Neuronal stem cell (in vitro differentiated cells): ENCODE measurements around the gene TOMT. TPM values are rescaled to one million over a fixed set of nuclear protein-coding genes. Genes with fewer than 3 reads are reported as not detected.

Experiments used
- DNase-seq: peaks from one replicate; pipeline ENCODE4 v3.0.0-alpha.2; 2013; ENCODE audit warnings: low spot score
- H2AFZ ChIP-seq: one replicate; pipeline ENCODE4 v1.6.1; 2013; ENCODE audit warnings: mild to moderate bottlenecking, low read length, inconsistent platforms
- H2AK5ac ChIP-seq: 2 replicates; pipeline ENCODE4 v1.6.1; 2013; ENCODE audit warnings: low read depth, mild to moderate bottlenecking, inconsistent platforms, low read length, moderate library complexity, mixed read lengths
- H2BK120ac ChIP-seq: 2 replicates; pipeline ENCODE4 v1.6.1; 2013; ENCODE audit warnings: low read depth, mild to moderate bottlenecking, inconsistent platforms, low read length, moderate library complexity, mixed read lengths
- H2BK12ac ChIP-seq: one replicate; pipeline ENCODE4 v1.6.1; 2013; ENCODE audit warnings: low read length, inconsistent platforms
- H2BK15ac ChIP-seq: 2 replicates; pipeline ENCODE4 v1.6.1; 2013; ENCODE audit warnings: mild to moderate bottlenecking, low read length, inconsistent platforms, mixed read lengths
- H2BK5ac ChIP-seq: one replicate; pipeline ENCODE4 v1.6.1; 2013; ENCODE audit warnings: inconsistent platforms, mild to moderate bottlenecking, low read length, moderate library complexity
- H3K14ac ChIP-seq: one replicate; pipeline ENCODE4 v1.6.1; 2013; ENCODE audit warnings: low read length, inconsistent platforms
- H3K18ac ChIP-seq: 2 replicates; pipeline ENCODE4 v1.6.1; 2013; ENCODE audit warnings: low read length, inconsistent platforms
- H3K23ac ChIP-seq: 2 replicates; pipeline ENCODE4 v1.6.1; 2013; ENCODE audit warnings: low read depth, mild to moderate bottlenecking, mixed read lengths, low read length, inconsistent platforms; ENCODE audit not compliant: poor library complexity
- H3K27ac ChIP-seq: replicated peaks from 3 replicates; pipeline ENCODE4 v1.5.1; 2013; ENCODE audit warnings: low read length, inconsistent platforms
- H3K27me3 ChIP-seq, 3 experiments: 2 replicates each; pipeline ENCODE4 v1.6.1; 2013; ENCODE audit warnings: low read length in 3 of 3, mild to moderate bottlenecking in 2 of 3, inconsistent platforms in 1 of 3, low read depth in 1 of 3, mixed read lengths in 1 of 3, moderate library complexity in 1 of 3; ENCODE audit not compliant: control insufficient read depth in 3 of 3, insufficient read depth in 3 of 3
- H3K36me3 ChIP-seq, 2 donors: replicated peaks in 1 of 2; 2 replicates each; pipeline ENCODE4 v1.6.1; 2013; ENCODE audit warnings: low read length in 2 of 2; ENCODE audit not compliant: control insufficient read depth in 2 of 2, insufficient read depth in 2 of 2
- H3K4ac ChIP-seq: 2 replicates; pipeline ENCODE4 v1.6.1; 2013; ENCODE audit warnings: inconsistent platforms, mild to moderate bottlenecking, low read length, moderate library complexity
- H3K4me1 ChIP-seq, 2 donors: 1 replicate in 1 of 2; 2 replicates in 1 of 2; pipeline ENCODE4 v1.6.1; 2013; ENCODE audit warnings: low read length in 2 of 2, low read depth in 1 of 2; ENCODE audit not compliant: control insufficient read depth in 2 of 2, insufficient read depth in 1 of 2
- H3K4me2 ChIP-seq: one replicate; pipeline ENCODE4 v1.6.1; 2013; ENCODE audit warnings: mild to moderate bottlenecking, low read length, inconsistent platforms; ENCODE audit not compliant: insufficient read depth, poor library complexity, severe bottlenecking
- H3K4me3 ChIP-seq, 2 donors: 2 replicates each; pipeline ENCODE4 v1.5.1; 2013; ENCODE audit warnings: low read length in 2 of 2, mild to moderate bottlenecking in 2 of 2, inconsistent platforms in 1 of 2, moderate library complexity in 1 of 2
- H3K79me1 ChIP-seq: one replicate; pipeline ENCODE4 v1.6.1; 2013; ENCODE audit warnings: low read depth, mild to moderate bottlenecking, inconsistent platforms, low read length, moderate library complexity
- H3K9ac ChIP-seq: one replicate; pipeline ENCODE4 v1.6.1; 2013; ENCODE audit warnings: mild to moderate bottlenecking, low read depth, low read length, inconsistent platforms; ENCODE audit not compliant: poor library complexity
- H3K9me3 ChIP-seq, 2 donors: replicated peaks in 1 of 2; 2 replicates each; pipeline versions ENCODE3 to v1.6.1; 2013; ENCODE audit warnings: low read length in 2 of 2, mild to moderate bottlenecking in 2 of 2, inconsistent platforms in 1 of 2, low read depth in 1 of 2, mixed read lengths in 1 of 2, moderate library complexity in 1 of 2; ENCODE audit not compliant: control insufficient read depth in 2 of 2, insufficient read depth in 1 of 2
- H4K8ac ChIP-seq: one replicate; pipeline ENCODE4 v1.6.1; 2013; ENCODE audit warnings: low read depth, mild to moderate bottlenecking, inconsistent platforms, low read length, moderate library complexity
- H4K91ac ChIP-seq: one replicate; pipeline ENCODE4 v1.6.1; 2013; ENCODE audit warnings: low read length, low read depth, mild to moderate bottlenecking, inconsistent platforms; ENCODE audit not compliant: poor library complexity
- WGBS, 2 donors: extraction: QIAGEN DNeasy Blood & Tissue Kit; methylation state at CpG; one replicate each; pipeline ENCODE4 v1.1.7; 2013; ENCODE audit warnings: missing lambda C conversion rate in 2 of 2, mixed read lengths in 1 of 2; ENCODE audit not compliant: insufficient read length in 2 of 2, insufficient replicate concordance in 1 of 2; ENCODE audit errors: extremely low coverage in 2 of 2; 5-methylcytosine and 5-hydroxymethylcytosine counted together
- small RNA-seq: library from polyadenylated mRNA; stranded (forward); fragments of <200 nt; extraction: miRNeasy Mini kit (QIAGEN cat#:217004); gene quantifications from one replicate; pipeline ENCODE3, GENCODE V24; 2013; ENCODE audit not compliant: insufficient read depth

The TOMT gene

GRCh38 chr11:72155751-72156150 is 50.0 kb downstream of the TOMT start:
- no peak overlapping the region for H2BK12ac ChIP-seq
- H3K4me3 ChIP-seq = no peak overlapping the region
- no peak overlapping the region for H3K18ac ChIP-seq
- no peak overlapping the region for H3K4me2 ChIP-seq
- H4K91ac ChIP-seq = no peak overlapping the region
- H3K4me1 ChIP-seq = no peaks in the 10 kb centered on the region
- H3K36me3 ChIP-seq = no peaks in the 10 kb centered on the region
- H3K27me3 ChIP-seq = peaks cover 0 to 6% (median 0%) of the 10 kb centered on the region in 3 experiments
- no peak overlapping the region for H2BK120ac ChIP-seq
- no CpG with 5 or more reads among the region's 4 CpGs for WGBS, 2 donors
- no peak overlapping the region for H2AK5ac ChIP-seq
- H3K23ac ChIP-seq = no peak overlapping the region
- no peak overlapping the region for H3K4ac ChIP-seq
- no peak overlapping the region for H2AFZ ChIP-seq
- no peak overlapping the region for H3K27ac ChIP-seq
- no peak overlapping the region for H2BK5ac ChIP-seq
- no peak overlapping the region for H3K9ac ChIP-seq
- H3K14ac ChIP-seq = no peak overlapping the region
- no peak overlapping the region for H2BK15ac ChIP-seq
- no peaks in the 10 kb centered on the region for H3K79me1 ChIP-seq
- no peaks in the 10 kb centered on the region for H3K9me3 ChIP-seq
- DNase-seq = no peak
- no peak overlapping the region for H4K8ac ChIP-seq

DNA sequence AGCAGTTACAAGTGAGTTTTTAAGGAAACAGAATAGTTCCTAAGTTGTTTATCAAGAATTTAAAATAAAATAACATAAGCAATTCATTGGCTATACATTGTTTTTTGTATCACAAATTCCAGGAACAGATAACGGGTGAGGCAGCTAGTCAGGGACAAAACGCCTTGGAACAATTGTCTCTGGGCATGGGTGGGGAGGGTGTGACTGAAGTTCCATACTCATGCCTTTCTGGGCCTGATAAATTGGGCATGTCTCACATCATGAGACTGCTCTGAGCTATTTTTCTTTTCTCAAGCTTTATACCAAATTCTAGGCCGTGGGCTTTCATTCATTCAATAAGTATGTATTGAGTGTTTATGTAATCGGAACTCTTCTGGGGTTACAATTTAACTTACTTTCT is 51.4 kb downstream of the TOMT start:
- Histone ChIP-seq H2BK120ac (no peak overlapping the region), H3K4me3 (no peak overlapping the region), H3K23ac (no peak overlapping the region), H4K91ac (no peak overlapping the region), H3K27me3 (peaks cover 0 to 10% (median 0%) of the 10 kb centered on the region in 3 experiments), H3K4ac (no peak overlapping the region), H2BK15ac (no peak overlapping the region), H2AK5ac (no peak overlapping the region), H3K27ac (no peak overlapping the region), H2BK5ac (no peak overlapping the region), H3K36me3 (no peaks in the 10 kb centered on the region), H3K4me1 (no peaks in the 10 kb centered on the region), H3K4me2 (no peak overlapping the region), H3K9me3 (no peaks in the 10 kb centered on the region), H3K14ac (no peak overlapping the region), H3K79me1 (no peaks in the 10 kb centered on the region), H3K18ac (no peak overlapping the region), H2AFZ (no peak overlapping the region), H3K9ac (no peak overlapping the region), H4K8ac (no peak overlapping the region), H2BK12ac (no peak overlapping the region)
- no peak for DNase-seq
- no CpG with 5 or more reads among the region's 4 CpGs for WGBS, 2 donors

Small RNAs within 50 kb of the gene (small RNA-seq; reads per million reads assigned to genes)
- gene MIR3165 = not detected
